Stimulated activated CD8-positive, alpha-beta memory T cell treated with anti-CD3 and anti-CD28 coated beads, Interleukin-12 subunit alpha, Interleukin-12 subunit beta, amount 100 ng/mL, for 4 hours (primary cell): Measurements from ENCODE around the gene CD177.
"Not testable (repeated sequence)": the region's sequence is repeated elsewhere in the genome, so short reads cannot be mapped to it uniquely, and the experiment has no call there.

Experiments used
- DNase-seq: peaks from one replicate; pipeline ENCODE4 v3.0.0-alpha.2; 2020; ENCODE audit warnings: low read depth

Gene CD177

DNA sequence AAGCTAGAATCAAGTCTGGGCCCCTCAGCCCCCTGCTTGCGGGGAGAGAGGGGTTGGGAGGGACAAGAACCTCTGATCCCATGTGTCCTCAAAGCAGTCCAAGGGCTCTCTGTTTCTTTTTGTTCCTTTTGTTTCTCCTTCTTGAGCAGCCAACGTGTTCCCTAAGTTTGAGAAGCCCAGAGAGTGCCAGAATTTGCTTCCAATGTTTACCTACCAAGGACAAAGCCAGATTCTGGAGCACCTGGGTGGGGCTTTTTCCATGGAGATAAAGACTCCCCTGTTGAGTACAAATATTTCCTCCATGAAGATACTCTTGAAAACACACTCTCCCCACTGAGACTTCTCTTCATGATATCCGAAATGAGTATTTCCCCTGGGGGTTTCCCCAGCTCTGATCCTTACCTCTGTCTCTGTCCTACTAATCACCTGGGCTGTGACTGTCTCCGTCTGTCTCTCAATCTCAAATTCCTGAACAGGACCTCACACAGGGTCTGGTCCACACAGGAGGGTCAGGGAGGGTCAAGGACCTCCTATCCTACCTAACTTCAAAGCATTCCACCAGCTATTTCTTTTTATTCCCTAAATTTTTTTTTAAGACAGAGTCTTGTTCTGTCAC, 27.4 kb downstream of the CD177 start:
- DNase-seq, result no peak

DNA sequence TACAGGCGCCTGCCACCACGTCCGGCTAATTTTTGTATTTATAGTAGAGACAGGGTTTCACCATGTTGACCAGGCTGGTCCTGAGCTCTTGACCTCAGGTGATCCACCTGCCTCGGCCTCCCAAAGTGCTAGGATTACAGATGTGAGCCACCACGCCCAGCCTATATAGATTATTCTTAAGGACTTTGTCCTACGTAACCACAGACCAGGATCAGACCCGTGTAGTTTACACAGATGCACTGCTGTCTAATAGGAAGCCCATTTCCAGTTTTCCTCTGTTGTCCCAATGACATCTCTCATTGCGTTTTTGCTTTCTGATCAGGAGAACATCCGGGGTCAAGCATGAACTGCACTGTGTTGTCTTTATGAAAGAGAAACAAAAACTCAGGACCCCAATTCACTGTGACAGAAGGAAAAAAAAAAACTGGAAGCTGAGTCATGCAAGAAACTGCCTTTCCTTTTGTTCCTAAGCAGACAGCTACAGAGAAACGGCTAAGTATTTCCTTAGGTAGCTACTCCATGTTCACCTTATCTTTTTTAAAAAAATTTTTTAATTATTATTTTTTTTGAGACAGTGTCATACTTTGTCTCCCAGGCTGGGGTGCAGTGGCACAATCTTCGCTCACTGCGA, 29.2 kb downstream of the CD177 start:
- not testable (repeated sequence) for DNase-seq

DNA sequence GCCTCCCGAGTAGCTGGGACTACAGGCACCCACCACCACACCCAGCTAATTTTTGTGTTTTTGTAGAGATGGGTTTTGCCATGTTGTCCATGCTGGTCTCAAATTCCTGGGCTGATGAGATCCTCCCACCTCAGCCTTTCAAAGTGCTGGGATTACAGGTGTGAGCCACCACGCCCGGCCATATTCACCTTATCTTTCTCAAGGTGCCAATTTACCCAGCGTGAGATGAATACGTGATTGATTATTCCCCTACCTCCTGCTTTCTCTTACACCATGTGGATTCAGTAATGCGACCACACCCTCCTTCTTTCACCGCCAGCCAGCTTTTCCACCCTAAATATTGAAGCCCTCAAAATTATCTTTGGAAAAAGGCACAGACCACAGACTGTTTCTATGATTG, 29.8 kb downstream of the CD177 start:
- not testable (repeated sequence) for DNase-seq

DNA sequence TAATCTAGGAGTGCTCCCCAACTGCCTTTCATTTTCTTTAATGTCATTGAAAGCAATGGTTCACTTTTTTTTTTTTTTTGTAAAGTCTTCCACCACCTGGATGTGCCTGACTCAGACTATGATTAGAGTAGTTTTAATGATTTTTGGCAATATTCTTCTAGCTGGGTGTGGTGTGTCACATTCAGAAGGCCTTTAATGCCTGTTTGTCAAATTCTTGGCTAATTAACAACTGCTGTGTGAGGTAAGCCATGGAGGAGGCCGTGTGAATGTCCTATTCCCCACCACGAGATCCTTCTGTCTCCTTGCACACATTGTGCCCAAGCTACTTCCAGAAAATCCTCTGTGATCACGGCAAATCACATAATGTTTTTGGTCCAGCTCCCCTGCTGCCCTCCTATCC, 30.3 kb downstream of the CD177 start:
- not testable (repeated sequence) for DNase-seq

DNA sequence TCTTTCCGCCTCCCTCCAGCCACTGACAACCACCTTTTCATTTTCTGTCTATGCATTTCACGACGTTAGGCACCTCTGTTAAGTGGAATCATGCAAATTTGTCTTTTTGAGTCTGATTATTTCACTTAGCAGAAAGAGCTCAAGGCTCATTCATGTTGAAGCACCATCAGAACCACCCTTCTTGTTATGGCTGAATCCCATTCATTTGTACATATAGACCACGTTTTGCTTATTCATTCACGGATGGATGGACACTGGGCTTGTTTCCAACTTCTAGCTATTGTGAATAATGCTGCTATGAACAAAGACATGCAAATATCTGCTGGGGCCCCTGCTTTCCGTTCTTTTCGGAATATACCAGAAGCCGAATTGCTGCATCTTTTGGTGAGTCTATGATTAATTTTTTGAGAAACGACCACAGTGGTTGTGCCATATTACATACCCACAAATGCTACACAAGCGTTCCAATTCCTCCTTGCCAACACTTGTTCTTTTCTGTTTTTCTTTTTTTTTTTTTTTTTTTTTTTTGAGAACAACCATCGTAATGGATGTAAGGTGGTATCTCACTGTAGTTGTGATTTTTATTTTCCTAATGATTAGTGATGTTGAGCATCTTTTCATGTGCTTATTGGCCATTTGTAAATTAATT, 37.5 kb downstream of the CD177 start:
- not testable (repeated sequence) for DNase-seq

DNA sequence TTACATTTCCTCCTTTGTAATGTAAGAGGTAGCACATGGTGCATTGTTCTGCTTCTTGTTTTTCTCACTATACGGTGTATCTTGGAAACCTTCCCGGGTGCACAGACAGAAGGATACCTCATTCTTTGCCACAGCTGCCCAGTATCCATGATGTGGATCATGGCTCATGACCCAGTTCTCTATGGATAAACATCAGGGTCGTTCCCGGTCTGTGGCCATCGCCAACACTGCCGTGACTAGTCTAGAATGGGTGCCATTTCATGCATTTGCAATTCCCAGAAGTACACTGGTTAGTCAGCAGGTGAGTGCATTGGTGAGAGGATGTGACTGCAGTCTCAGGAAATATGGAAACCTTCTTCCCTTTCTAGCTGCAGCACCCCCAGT, 38.1 kb downstream of the CD177 start:
- not testable (repeated sequence) for DNase-seq

DNA sequence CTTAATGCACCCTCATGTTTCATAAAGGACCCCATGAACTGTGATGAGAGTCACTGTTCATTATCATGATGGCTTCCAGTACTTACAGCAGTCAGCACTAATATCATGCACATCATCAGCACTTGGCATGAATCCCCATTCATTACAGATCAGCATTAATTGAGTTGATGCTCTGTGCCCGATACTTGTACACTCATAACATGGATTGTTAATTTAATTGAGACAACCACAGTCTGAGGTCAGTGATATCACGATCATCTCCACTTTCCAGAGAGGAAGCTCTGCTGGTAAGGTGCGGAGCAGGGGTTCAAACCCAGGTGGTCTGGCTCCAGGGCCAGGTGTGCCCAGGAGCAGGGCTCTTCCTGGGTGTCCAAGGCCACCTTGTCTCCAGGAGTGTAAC, 40.0 kb downstream of the CD177 start:
- DNase-seq, result not testable (repeated sequence)

DNA sequence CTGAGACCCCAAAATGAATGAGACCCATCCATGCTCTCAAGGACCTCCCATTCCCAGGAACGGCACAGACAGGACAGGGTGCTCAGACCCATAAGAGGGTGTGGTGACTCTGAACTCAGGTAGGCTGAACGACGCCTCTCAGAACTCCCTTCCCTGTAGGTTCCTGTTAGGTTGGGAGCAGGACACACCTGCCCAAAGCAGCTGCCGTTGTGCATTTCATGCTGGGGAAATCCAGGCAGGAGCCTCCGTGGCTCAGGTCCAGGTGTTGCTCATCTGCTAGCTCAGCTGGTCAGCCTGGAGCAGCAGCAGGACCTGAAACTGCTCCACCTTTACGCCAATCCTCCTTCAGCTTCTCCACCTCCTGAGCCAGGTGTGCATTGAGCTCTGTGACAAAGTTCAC, 42.1 kb downstream of the CD177 start:
- DNase-seq, result no peak

DNA sequence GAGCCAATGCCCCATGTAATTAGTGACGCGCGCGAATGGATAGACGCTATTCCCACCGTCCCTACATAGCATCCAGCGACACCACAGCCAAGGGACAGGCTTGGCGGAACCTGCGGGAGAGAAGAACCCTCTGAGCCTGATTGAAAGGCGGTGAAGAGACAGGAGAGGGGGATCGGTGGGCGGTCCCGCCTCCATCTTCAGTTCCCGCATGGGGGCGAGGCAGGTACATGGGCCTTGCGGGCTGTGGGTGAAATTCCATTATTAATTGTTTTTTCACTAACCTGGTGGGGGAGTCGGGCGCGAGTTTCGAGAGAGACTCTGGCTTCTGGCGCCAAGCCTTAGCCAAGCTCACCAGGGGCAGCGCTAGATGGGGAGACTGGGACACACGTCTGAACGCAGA, 52.8 kb downstream of the CD177 start:
- no peak for DNase-seq

DNA sequence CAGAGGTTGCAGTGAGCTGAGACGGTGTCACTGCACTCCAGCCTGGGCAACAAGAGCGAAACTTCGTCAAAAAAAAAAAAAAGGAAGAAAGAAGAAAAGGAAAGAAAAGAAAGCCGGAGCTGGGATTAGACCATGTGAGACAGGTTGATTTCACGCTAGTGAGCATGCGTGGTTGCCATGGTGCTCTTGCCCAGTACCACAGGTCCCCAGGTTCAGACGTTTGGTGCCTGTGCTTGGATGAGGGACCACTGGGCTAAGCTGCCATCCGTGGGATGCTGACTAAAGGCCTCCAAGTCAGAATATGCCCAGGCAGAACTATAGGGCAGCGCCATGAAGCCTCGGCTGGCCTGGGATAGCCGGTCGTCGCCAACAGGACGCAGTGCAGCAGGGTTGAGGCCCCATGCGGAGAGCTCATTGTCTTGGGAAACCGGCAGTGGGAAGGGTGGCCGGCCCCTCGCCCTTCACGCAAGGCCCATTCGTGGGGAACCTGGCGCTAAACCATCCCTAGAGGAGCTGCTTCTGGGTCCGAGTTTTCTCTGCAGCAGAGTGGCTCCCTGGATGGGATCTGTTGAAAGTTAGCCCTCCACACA, 54.0 kb downstream of the CD177 start:
- DNase-seq, result no peak

DNA sequence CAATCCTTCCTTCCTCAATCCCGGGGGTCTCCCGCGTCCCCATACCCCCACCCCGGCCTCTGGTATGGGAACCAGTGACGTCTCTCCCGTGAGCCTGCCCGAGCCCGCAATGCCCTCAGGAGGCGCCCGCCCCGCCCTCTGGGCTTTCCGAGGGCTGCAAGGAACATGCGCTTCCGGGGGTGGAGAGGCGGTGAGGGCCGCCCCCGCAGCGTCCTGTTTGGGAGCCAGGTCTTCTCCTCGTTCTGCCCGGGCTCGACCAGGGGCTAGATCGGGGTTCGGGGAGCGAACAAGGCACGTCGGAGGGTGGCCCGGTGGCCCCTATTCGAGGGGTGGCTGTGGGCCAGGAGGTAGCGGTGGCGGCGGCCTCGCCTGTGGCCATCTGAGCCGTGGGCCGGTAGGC, 54.6 kb downstream of the CD177 start:
- no peak for DNase-seq

DNA sequence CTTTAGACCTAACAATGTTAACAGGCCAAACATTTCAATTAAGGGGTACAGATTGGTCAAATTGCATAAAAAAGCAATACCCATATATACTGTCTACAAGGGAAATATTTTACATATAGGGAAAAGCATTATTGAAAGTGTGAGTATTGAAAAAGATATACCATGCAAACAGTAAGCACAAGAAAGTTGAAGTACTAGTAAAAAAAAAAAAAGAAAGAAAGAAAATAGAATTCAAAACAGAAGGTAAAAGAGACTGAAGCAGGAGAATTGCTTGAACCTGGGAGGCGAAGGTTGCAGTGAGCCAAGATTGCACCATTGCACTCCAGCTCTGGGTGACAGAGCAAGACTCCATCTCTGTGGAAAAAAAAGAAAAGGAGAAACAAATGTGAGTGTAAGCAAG, 55.9 kb downstream of the CD177 start:
- DNase-seq, result no peak

DNA sequence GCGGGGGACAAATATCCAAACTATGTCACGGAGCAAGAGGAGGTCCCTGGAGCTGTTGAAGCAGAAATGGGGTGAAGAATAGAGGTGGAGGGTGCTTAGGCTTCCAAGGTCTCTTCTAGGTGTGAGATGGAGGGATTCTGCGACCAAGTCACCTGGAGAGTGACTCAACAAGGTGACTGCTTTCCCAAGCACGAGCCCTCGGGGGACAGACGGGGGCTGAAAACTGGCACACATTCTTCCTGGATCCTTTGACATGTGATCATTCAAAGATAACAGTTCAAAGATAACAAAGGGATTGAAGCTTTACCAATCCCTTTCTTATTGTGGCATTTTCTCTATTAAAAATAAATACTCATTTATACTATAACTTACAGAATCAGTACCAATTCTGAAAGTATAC, 59.0 kb downstream of the CD177 start:
- no peak for DNase-seq
